Nephron progenitor cell (in vitro differentiated cells): ENCODE results near the gene TSEN15.
A peak's percentile ranks its signal among the peaks of the same experiment; 100 is the strongest.

ENCODE experiments used
- DNase-seq: peaks from one replicate; pipeline ENCODE4 v3.0.0; 2021
- H3K27ac Mint-ChIP-seq: 2 replicates; pipeline ENCODE4 v1.8.0; 2021; ENCODE audit warnings: mild to moderate bottlenecking, moderate library complexity, mixed read lengths
- H3K27me3 Mint-ChIP-seq: 2 replicates; pipeline ENCODE4 v1.8.0; 2021; ENCODE audit warnings: mild to moderate bottlenecking, low read depth, mixed read lengths; ENCODE audit not compliant: poor library complexity
- H3K36me3 Mint-ChIP-seq: 2 replicates; pipeline ENCODE4 v1.8.0; 2021; ENCODE audit warnings: low read depth, mixed read lengths
- H3K4me1 Mint-ChIP-seq: 2 replicates; pipeline ENCODE4 v1.8.0; 2021; ENCODE audit warnings: mixed read lengths
- H3K4me3 Mint-ChIP-seq: 2 replicates; pipeline ENCODE4 v1.8.0; 2021; ENCODE audit warnings: mild to moderate bottlenecking, moderate library complexity, mixed read lengths
- H3K9me3 Mint-ChIP-seq: 2 replicates; pipeline ENCODE4 v1.8.0; 2021; ENCODE audit warnings: mild to moderate bottlenecking, moderate library complexity, mixed read lengths
- TF ChIP-seq, protein P1 (sequence below): fragments of 200-600 bp; sonication (generic); IDR thresholded peaks from 2 replicates; pipeline ENCODE4 v1.5.0; 2021; ENCODE audit warnings: antibody characterized with exemption

TSEN15 gene

GRCh38 chr1:184052750-184053149, 1.2 kb downstream of the TSEN15 start:
- TF ChIP-seq, protein P1, sequence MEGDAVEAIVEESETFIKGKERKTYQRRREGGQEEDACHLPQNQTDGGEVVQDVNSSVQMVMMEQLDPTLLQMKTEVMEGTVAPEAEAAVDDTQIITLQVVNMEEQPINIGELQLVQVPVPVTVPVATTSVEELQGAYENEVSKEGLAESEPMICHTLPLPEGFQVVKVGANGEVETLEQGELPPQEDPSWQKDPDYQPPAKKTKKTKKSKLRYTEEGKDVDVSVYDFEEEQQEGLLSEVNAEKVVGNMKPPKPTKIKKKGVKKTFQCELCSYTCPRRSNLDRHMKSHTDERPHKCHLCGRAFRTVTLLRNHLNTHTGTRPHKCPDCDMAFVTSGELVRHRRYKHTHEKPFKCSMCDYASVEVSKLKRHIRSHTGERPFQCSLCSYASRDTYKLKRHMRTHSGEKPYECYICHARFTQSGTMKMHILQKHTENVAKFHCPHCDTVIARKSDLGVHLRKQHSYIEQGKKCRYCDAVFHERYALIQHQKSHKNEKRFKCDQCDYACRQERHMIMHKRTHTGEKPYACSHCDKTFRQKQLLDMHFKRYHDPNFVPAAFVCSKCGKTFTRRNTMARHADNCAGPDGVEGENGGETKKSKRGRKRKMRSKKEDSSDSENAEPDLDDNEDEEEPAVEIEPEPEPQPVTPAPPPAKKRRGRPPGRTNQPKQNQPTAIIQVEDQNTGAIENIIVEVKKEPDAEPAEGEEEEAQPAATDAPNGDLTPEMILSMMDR, result no peak
- peaks cover 38% of the 10 kb centered on the region for H3K4me1 Mint-ChIP-seq
- H3K9me3 Mint-ChIP-seq, result peaks cover 28% of the 10 kb centered on the region
- H3K36me3 Mint-ChIP-seq, result peaks cover 43% of the 10 kb centered on the region
- no peak overlapping the region for H3K27ac Mint-ChIP-seq
- DNase-seq, result no peak
- H3K27me3 Mint-ChIP-seq, result no peaks in the 10 kb centered on the region
- H3K4me3 Mint-ChIP-seq, result peak overlapping the region; percentile 98

- Mint-ChIP-seq H3K4me3 (peak overlapping the region; percentile 7), H3K27ac (no peak overlapping the region), H3K36me3 (peaks cover 50% of the 10 kb centered on the region), H3K27me3 (no peaks in the 10 kb centered on the region), H3K9me3 (peaks cover 28% of the 10 kb centered on the region), H3K4me1 (peaks cover 38% of the 10 kb centered on the region)
- DNase-seq, result no peak
- TF ChIP-seq, protein P1, result no peak
Observed at GRCh38 chr1:184053881-184054280, 2.4 kb downstream of the TSEN15 start.

- H3K4me1 Mint-ChIP-seq, result peaks cover 28% of the 10 kb centered on the region
- TF ChIP-seq, protein P1, result no peak
- peaks cover 24% of the 10 kb centered on the region for H3K9me3 Mint-ChIP-seq
- H3K4me3 Mint-ChIP-seq, result no peak overlapping the region
- H3K27ac Mint-ChIP-seq, result no peak overlapping the region
- H3K27me3 Mint-ChIP-seq, result no peaks in the 10 kb centered on the region
- DNase-seq, result no peak
- peaks cover 70% of the 10 kb centered on the region for H3K36me3 Mint-ChIP-seq
Observed at GRCh38 chr1:184056921-184057555, 5.5 kb downstream of the TSEN15 start.

- Mint-ChIP-seq H3K36me3 (peaks cover 76% of the 10 kb centered on the region), H3K4me1 (peaks cover 9% of the 10 kb centered on the region), H3K9me3 (peaks cover 18% of the 10 kb centered on the region), H3K27me3 (no peaks in the 10 kb centered on the region), H3K4me3 (no peak overlapping the region), H3K27ac (no peak overlapping the region)
- DNase-seq, result no peak
- TF ChIP-seq, protein P1, result no peak
Observed at GRCh38 chr1:184059887-184060286, 8.4 kb downstream of the TSEN15 start.

GRCh38 chr1:184060316-184060715, 8.8 kb downstream of the TSEN15 start:
- no peaks in the 10 kb centered on the region for H3K27me3 Mint-ChIP-seq
- no peak overlapping the region for H3K27ac Mint-ChIP-seq
- TF ChIP-seq, protein P1, result no peak
- peaks cover 76% of the 10 kb centered on the region for H3K36me3 Mint-ChIP-seq
- no peak overlapping the region for H3K4me3 Mint-ChIP-seq
- no peak for DNase-seq
- peaks cover 14% of the 10 kb centered on the region for H3K9me3 Mint-ChIP-seq
- peaks cover 9% of the 10 kb centered on the region for H3K4me1 Mint-ChIP-seq

- peaks cover 21% of the 10 kb centered on the region for H3K9me3 Mint-ChIP-seq
- H3K4me1 Mint-ChIP-seq, result peaks cover 9% of the 10 kb centered on the region
- H3K27me3 Mint-ChIP-seq, result no peaks in the 10 kb centered on the region
- TF ChIP-seq, protein P1, result no peak
- DNase-seq, result no peak
- peak overlapping the region; percentile 32 for H3K27ac Mint-ChIP-seq
- H3K36me3 Mint-ChIP-seq, result peaks cover 79% of the 10 kb centered on the region
- H3K4me3 Mint-ChIP-seq, result no peak overlapping the region
Observed at GRCh38 chr1:184061396-184062003, 10.0 kb downstream of the TSEN15 start.
